Measurements from ENCODE around the gene DLG2.

DLG2 gene

GRCh38 chr11:84412862-84413261 lies 1214.3 kb downstream of the DLG2 start:
- FAIRE-seq: no peak
- no peak for DNase-seq (ENCODE audit: low spot score)

GRCh38 chr11:84408946-84409411 lies 1218.2 kb downstream of the DLG2 start:
- DNase-seq (ENCODE audit: low spot score) (no peak), FAIRE-seq (no peak)

- no peak for DNase-seq (ENCODE audit: low spot score)
- FAIRE-seq: no peak
Observed at GRCh38 chr11:84407091-84407490, 1220.1 kb downstream of the DLG2 start.

GRCh38 chr11:84398017-84398626 lies 1229.0 kb downstream of the DLG2 start:
- FAIRE-seq (no peak), DNase-seq (ENCODE audit: low spot score) (peak; percentile 32)

- FAIRE-seq (no peak), DNase-seq (ENCODE audit: low spot score) (peak; percentile 48)
Observed at GRCh38 chr11:84396521-84396920, 1230.6 kb downstream of the DLG2 start.

GRCh38 chr11:84390441-84391078 lies 1236.6 kb downstream of the DLG2 start:
- DNase-seq (ENCODE audit: low spot score): peak; percentile 79

GRCh38 chr11:84389696-84390095 lies 1237.4 kb downstream of the DLG2 start:
- FAIRE-seq (no peak), DNase-seq (ENCODE audit: low spot score) (no peak)

More at GRCh38 chr11:84390441-84391078, 1236.6 kb downstream of the DLG2 start:
- no peak for FAIRE-seq

GRCh38 chr11:84384731-84385130 lies 1242.4 kb downstream of the DLG2 start:
- no peak for FAIRE-seq

GRCh38 chr11:84383576-84383975 lies 1243.6 kb downstream of the DLG2 start:
- FAIRE-seq: no peak
- no peak for DNase-seq (ENCODE audit: low spot score)

More at GRCh38 chr11:84384731-84385130, 1242.4 kb downstream of the DLG2 start:
- DNase-seq (ENCODE audit: low spot score): peak; percentile 44

GRCh38 chr11:84381666-84382065 lies 1245.5 kb downstream of the DLG2 start:
- DNase-seq (ENCODE audit: low spot score) (no peak), FAIRE-seq (no peak)

GRCh38 chr11:84372381-84372950 lies 1254.7 kb downstream of the DLG2 start:
- DNase-seq (ENCODE audit: low spot score) (no peak), FAIRE-seq (no peak)

GRCh38 chr11:84358034-84358433 lies 1269.1 kb downstream of the DLG2 start:
- FAIRE-seq (no peak), DNase-seq (ENCODE audit: low spot score) (no peak)

GRCh38 chr11:84355911-84356310 lies 1271.2 kb downstream of the DLG2 start:
- DNase-seq (ENCODE audit: low spot score) (no peak), FAIRE-seq (no peak)

- DNase-seq (ENCODE audit: low spot score) (no peak), FAIRE-seq (no peak)
Observed at GRCh38 chr11:84345597-84345996, 1281.5 kb downstream of the DLG2 start.

GRCh38 chr11:84345027-84345426 lies 1282.1 kb downstream of the DLG2 start:
- no peak for FAIRE-seq
- DNase-seq (ENCODE audit: low spot score): no peak

- FAIRE-seq: no peak
- DNase-seq (ENCODE audit: low spot score): no peak
Observed at GRCh38 chr11:84339796-84340195, 1287.3 kb downstream of the DLG2 start.

GRCh38 chr11:84333221-84333620 lies 1293.9 kb downstream of the DLG2 start:
- DNase-seq (ENCODE audit: low spot score): no peak
- no peak for FAIRE-seq

- FAIRE-seq (no peak), DNase-seq (ENCODE audit: low spot score) (no peak)
Observed at GRCh38 chr11:84322211-84322610, 1304.9 kb downstream of the DLG2 start.

GRCh38 chr11:84319863-84320262 lies 1307.3 kb downstream of the DLG2 start:
- FAIRE-seq: no peak
- no peak for DNase-seq (ENCODE audit: low spot score)

- peak; percentile 97 for FAIRE-seq
- peak; percentile 81 for DNase-seq (ENCODE audit: low spot score)
Observed at GRCh38 chr11:84316866-84317555, 1310.1 kb downstream of the DLG2 start.

GRCh38 chr11:84313830-84314359 lies 1313.2 kb downstream of the DLG2 start:
- FAIRE-seq (no peak), DNase-seq (ENCODE audit: low spot score) (no peak)

- FAIRE-seq (no peak), DNase-seq (ENCODE audit: low spot score) (no peak)
Observed at GRCh38 chr11:84310268-84310667, 1316.9 kb downstream of the DLG2 start.
